ENCODE measurements around the gene GDPD4.

The GDPD4 gene

GRCh38 chr11:77294040-77294439 lies 7.4 kb downstream of the GDPD4 start:
- no peak for DNase-seq

GRCh38 chr11:77289737-77290136 lies 11.7 kb downstream of the GDPD4 start:
- no peak for DNase-seq

GRCh38 chr11:77287615-77288273 lies 13.7 kb downstream of the GDPD4 start:
- no peak for DNase-seq

- DNase-seq: no peak
These were observed 14.3 kb downstream of the GDPD4 start for GRCh38 chr11:77287136-77287535.

GRCh38 chr11:77284476-77285468 lies 16.7 kb downstream of the GDPD4 start:
- no peak for DNase-seq

- no peak for DNase-seq
These were observed 18.4 kb downstream of the GDPD4 start for GRCh38 chr11:77283101-77283500.

GRCh38 chr11:77278595-77279506 lies 22.6 kb downstream of the GDPD4 start:
- no peak for DNase-seq

GRCh38 chr11:77276271-77276670 lies 25.2 kb downstream of the GDPD4 start:
- no peak for DNase-seq

GRCh38 chr11:77270921-77271320 lies 30.6 kb downstream of the GDPD4 start:
- DNase-seq: no peak

GRCh38 chr11:77269484-77270123 lies 31.9 kb downstream of the GDPD4 start:
- DNase-seq: no peak

GRCh38 chr11:77267962-77268361 lies 33.5 kb downstream of the GDPD4 start:
- DNase-seq: no peak

- DNase-seq: no peak
These were observed 34.7 kb downstream of the GDPD4 start for GRCh38 chr11:77266766-77267165.

GRCh38 chr11:77262803-77263202 lies 38.7 kb downstream of the GDPD4 start:
- DNase-seq: no peak

- DNase-seq: no peak
These were observed 41.8 kb downstream of the GDPD4 start for GRCh38 chr11:77259641-77260040.

GRCh38 chr11:77253690-77254089 lies 47.8 kb downstream of the GDPD4 start:
- DNase-seq: no peak

GRCh38 chr11:77252555-77253270 lies 48.8 kb downstream of the GDPD4 start:
- DNase-seq: no peak

- DNase-seq: no peak
These were observed 50.4 kb downstream of the GDPD4 start for GRCh38 chr11:77250881-77251640.

GRCh38 chr11:77249427-77249826 lies 52.1 kb downstream of the GDPD4 start:
- DNase-seq: no peak

- DNase-seq: no peak
These were observed 57.0 kb downstream of the GDPD4 start for GRCh38 chr11:77244277-77245027.

- DNase-seq: no peak
These were observed 64.6 kb downstream of the GDPD4 start for GRCh38 chr11:77236901-77237300.
